Kidney epithelial cell (primary cell): ENCODE results near the gene COL27A1. TPM values are rescaled to one million over a fixed set of nuclear protein-coding genes. Genes with fewer than 3 reads are reported as not detected.

ENCODE experiments used
- DNase-seq: peaks from one replicate; pipeline ENCODE4 v3.0.0-alpha.2; 2010; ENCODE audit warnings: low read depth
- H3K27me3 ChIP-seq: 2 replicates; pipeline ENCODE4 v1.6.0; 2011; ENCODE audit warnings: low read length; ENCODE audit not compliant: control insufficient read depth, insufficient read depth
- H3K36me3 ChIP-seq: 2 replicates; pipeline ENCODE4 v1.5.1; 2011; ENCODE audit warnings: low read length; ENCODE audit not compliant: control insufficient read depth, insufficient read depth
- H3K4me3 ChIP-seq: 2 replicates; pipeline ENCODE4 v1.5.1; 2011; ENCODE audit warnings: low read depth, mild to moderate bottlenecking, control low read depth, low read length
- total RNA-seq: library from RNA; depleted of rRNA; stranded (reverse); fragments of >200 nt; gene quantifications from 2 replicates; pipeline ENCODE4 v1.2.3, GENCODE V29; 2015
- TF ChIP-seq, protein P1 (sequence below): IDR thresholded peaks from 2 replicates; pipeline ENCODE4 v1.5.1; 2011; ENCODE audit warnings: mild to moderate bottlenecking, moderate library complexity, low read length, control low read depth, inconsistent platforms; ENCODE audit not compliant: insufficient read depth, poor library complexity, severe bottlenecking

COL27A1 gene
- total RNA-seq, 1 donor from 2014 or later, result 8.4 TPM

DNA sequence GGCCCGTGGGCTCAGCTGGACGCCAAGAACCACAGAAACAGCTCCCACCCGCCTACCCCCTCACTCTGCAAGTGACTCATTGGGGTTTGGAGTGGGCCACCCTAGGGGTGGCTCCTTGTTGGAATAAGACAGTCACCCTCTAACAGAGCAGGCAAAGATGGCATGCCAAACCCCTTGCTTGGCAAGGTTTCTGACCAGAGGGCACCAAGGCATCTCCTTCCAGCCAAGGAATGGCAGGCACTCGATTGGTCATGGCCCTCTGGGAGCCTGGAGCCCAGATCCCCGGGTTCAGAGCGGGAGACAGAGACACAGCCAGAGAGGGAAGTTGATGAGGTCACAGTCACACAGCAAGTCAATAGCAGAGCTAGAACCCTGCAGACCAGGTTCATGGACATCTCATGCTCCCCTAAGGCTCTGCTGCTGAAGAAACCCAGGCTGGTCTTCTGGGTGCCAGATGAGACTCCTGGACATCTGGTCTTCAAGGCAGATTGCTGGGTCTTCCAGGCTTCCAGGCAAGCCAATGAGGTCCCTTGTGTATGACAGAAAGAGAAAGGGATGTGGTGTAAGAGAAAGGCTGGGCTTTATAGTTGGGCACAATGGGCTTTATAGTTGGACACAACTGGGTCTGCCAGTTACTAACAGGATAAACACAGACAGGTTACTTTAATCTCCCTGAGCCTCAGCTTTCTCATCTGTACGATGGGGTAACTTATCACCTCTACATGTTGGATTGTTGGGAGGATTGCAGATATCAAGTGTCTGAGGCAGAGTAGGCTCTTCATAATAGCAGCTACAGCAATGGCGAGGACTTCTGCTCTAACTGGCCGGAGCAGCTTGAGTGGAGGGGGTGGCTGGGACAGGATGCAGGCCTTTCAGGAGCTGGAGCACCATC, 33.0 kb upstream of the COL27A1 start:
- TF ChIP-seq, protein P1, sequence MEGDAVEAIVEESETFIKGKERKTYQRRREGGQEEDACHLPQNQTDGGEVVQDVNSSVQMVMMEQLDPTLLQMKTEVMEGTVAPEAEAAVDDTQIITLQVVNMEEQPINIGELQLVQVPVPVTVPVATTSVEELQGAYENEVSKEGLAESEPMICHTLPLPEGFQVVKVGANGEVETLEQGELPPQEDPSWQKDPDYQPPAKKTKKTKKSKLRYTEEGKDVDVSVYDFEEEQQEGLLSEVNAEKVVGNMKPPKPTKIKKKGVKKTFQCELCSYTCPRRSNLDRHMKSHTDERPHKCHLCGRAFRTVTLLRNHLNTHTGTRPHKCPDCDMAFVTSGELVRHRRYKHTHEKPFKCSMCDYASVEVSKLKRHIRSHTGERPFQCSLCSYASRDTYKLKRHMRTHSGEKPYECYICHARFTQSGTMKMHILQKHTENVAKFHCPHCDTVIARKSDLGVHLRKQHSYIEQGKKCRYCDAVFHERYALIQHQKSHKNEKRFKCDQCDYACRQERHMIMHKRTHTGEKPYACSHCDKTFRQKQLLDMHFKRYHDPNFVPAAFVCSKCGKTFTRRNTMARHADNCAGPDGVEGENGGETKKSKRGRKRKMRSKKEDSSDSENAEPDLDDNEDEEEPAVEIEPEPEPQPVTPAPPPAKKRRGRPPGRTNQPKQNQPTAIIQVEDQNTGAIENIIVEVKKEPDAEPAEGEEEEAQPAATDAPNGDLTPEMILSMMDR, result no peak
- Histone ChIP-seq H3K4me3 (no peak overlapping the region), H3K27me3 (peaks cover 14% of the 10 kb centered on the region), H3K36me3 (no peaks in the 10 kb centered on the region)
- DNase-seq, result no peak

DNA sequence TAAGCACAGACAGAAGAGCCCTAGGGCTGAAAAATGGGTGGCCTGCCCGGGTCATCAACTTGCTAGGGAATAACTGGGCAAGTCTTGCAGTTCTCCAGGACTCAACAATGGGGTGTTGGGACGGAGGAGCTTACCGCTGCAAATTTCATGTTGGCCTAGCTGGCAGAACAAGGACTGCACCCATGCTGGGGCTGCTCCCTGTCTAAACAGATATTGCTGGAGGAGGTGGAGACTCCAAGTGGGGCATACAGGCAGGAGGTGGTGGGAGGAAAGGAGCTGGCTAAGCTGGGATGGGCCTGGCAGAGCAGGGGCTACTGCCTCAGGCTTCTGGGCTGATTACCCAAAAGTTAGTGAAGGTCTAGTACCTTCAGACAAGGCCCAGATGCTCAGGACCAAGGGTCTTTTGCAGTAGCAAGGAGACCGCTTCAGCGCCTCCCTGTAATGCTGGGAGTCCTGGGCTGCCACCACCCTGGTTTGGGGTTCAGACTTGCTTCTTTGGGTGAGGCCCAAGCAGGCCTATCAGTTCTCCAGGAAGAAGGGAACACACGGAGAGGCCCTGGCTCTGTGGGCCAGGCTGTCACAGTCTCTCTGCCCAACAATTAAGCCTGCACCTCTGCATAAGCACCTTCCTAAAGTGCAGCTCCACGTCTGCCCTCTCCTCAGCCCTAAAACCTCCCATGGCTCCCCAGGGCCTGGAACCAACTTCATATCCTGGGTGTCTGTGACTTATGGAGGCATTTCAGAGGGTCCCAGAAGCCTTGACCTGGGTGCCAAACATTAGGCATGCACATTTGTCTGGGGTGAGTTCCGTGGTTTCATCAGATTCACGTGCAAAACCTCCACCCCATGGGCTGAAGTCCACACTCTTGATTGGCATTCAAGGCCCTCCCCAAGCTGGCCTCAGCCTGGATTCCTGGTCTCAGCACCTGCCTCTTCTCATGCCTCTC, 32.0 kb upstream of the COL27A1 start:
- DNase-seq, result no peak
- Histone ChIP-seq H3K36me3 (no peaks in the 10 kb centered on the region), H3K4me3 (no peak overlapping the region), H3K27me3 (peaks cover 12% of the 10 kb centered on the region)
- TF ChIP-seq, protein P1, result no peak

DNA sequence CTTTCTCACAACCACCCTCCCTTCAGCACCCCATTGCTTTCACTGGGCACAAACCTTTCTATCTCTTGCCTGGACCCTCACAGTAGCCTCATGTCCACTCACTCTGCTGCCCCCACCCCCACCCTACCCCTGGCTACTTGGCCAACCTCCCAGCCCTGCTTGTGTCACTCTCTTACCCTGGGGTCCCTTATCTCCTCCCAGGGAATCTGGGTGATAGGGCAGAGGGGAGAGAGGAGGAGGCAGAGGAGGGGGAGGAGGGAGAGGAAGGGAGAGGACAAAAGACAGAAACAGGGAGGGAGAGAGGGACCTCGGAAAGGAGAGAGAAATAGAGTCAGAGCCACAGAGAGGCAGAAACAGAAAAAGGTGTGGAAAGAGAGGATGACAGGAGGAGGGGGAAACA, 31.2 kb upstream of the COL27A1 start:
- H3K27me3 ChIP-seq, result peaks cover 10% of the 10 kb centered on the region
- TF ChIP-seq, protein P1, result no peak

DNA sequence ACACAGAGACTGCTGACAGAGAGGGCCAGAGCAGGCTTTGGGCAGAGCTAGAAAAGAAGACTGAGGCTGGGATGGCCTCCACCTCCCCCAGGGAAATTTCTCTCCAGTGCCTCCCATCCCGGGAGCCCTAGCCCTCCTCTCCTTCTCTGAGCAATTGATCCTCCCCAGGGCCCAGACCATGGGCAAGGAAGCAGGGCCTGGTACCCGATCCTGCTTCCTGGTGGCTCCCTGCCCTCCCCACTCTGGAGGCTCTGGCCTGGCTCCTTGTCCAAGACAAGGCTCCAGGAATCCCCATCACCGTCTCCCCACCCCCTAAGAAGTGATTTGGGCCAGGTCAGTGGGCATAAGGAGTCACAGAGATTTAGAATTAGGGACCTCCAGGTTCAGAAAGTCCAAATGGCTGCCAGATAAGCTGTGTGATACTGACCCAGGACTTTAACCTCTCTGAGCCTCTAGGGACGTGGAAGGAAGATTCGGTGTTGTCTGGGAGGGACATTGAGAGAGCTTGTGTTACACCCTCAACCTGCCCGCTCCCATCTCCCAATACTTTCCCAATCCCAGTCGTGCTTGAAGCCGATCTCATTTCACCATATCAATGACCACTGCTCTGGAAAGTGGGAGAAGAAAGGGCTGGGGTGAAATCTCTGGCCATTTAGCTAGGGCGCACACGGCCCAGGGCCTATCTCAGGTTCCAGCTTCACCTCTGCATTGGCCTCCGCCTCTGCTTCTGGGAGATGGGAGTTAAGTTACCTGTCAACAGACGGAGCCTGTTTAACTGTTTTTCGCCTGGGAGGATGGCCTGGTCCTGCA, 30.5 kb upstream of the COL27A1 start:
- Histone ChIP-seq H3K27me3 (peaks cover 5% of the 10 kb centered on the region), H3K4me3 (no peak overlapping the region), H3K36me3 (no peaks in the 10 kb centered on the region)
- TF ChIP-seq, protein P1, result no peak
- DNase-seq, result no peak

More for the DNA sequence above, 31.2 kb upstream of the COL27A1 start:
- H3K4me3 ChIP-seq, result no peak overlapping the region
- DNase-seq, result no peak
- no peaks in the 10 kb centered on the region for H3K36me3 ChIP-seq

DNA sequence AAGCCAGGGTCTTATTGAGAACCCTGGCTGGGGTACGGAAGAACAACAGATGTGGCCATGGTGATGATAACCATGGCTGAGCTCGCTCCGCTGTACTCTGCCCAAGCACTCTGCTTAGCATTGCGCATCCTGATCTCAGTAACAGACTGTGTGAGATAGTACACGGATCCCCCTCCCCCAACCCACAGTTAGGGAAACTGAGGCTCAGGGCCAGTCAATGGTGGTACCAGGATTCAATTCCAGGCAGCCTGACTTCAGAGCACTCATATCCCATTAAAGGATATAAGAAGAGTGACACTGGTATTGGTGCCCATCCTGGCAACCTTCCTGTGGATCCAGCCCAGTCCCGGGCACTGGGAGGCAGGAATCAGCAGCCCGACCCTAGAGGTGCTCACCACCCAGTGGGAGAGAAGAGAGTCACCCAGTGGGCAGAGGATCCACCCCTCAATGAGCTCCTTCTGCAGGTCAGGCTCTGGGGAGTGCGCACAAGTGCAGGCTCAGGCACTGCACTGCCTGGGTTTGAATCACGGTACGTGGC, 29.8 kb upstream of the COL27A1 start:
- no peak for DNase-seq
- Histone ChIP-seq H3K27me3 (peaks cover 5% of the 10 kb centered on the region), H3K4me3 (no peak overlapping the region), H3K36me3 (no peaks in the 10 kb centered on the region)
- TF ChIP-seq, protein P1, result no peak
